GM23338 (cell line): Measurements from ENCODE around the gene USH1G. TPM values are rescaled to one million over a fixed set of nuclear protein-coding genes. Genes with fewer than 3 reads are reported as not detected.

ENCODE experiments used
- ATAC-seq: fragments of 200-7000 bp; cut with Tn5 transposase; 3 replicates; pipeline ENCODE4 v1.9.1; 2020
- DNase-seq: peaks from one replicate; pipeline ENCODE4 v3.0.0-alpha.2; 2015; ENCODE audit warnings: low spot score
- H2AFZ ChIP-seq: fragments of 200-600 bp; sonication (generic); 2 replicates; pipeline ENCODE4 v1.8.0; 2016; ENCODE audit warnings: antibody characterized with exemption, mild to moderate bottlenecking, moderate library complexity
- H3F3A ChIP-seq: fragments of 200-600 bp; sonication (generic); replicated peaks from 2 replicates; pipeline ENCODE4 v1.8.0; 2017; ENCODE audit warnings: antibody characterized with exemption, mixed run types, low read depth
- H3K27ac ChIP-seq: fragments of 200-600 bp; sonication (generic); 2 replicates; pipeline ENCODE4 v1.6.1; 2016; ENCODE audit warnings: low read depth
- H3K27me3 ChIP-seq: fragments of 200-600 bp; sonication (generic); 2 replicates; pipeline ENCODE4 v1.8.0; 2016; ENCODE audit warnings: mild to moderate bottlenecking, mixed run types, moderate library complexity; ENCODE audit not compliant: insufficient read depth
- H3K36me3 ChIP-seq: fragments of 200-600 bp; sonication (generic); 2 replicates; pipeline ENCODE4 v1.8.0; 2016; ENCODE audit warnings: mild to moderate bottlenecking; ENCODE audit not compliant: insufficient read depth
- H3K4me1 ChIP-seq: fragments of 200-600 bp; sonication (generic); 2 replicates; pipeline ENCODE4 v1.8.0; 2016; ENCODE audit warnings: mild to moderate bottlenecking, moderate library complexity; ENCODE audit not compliant: insufficient read depth
- H3K4me2 ChIP-seq: fragments of 200-600 bp; sonication (generic); 2 replicates; pipeline ENCODE4 v1.7.1; 2017; ENCODE audit warnings: mixed run types
- H3K4me3 ChIP-seq: fragments of 200-600 bp; sonication (generic); 2 replicates; pipeline ENCODE4 v1.6.1; 2016; ENCODE audit warnings: mixed run types
- H3K79me2 ChIP-seq: fragments of 200-600 bp; sonication (generic); replicated peaks from 2 replicates; pipeline ENCODE4 v1.8.0; 2017; ENCODE audit warnings: mild to moderate bottlenecking; ENCODE audit not compliant: insufficient read depth
- H3K9me2 ChIP-seq: fragments of 200-600 bp; sonication (generic); 2 replicates; pipeline ENCODE4 v1.8.0; 2017; ENCODE audit not compliant: insufficient read depth
- H4K20me1 ChIP-seq: fragments of 200-600 bp; sonication (generic); replicated peaks from 2 replicates; pipeline ENCODE4 v1.8.0; 2017; ENCODE audit warnings: mild to moderate bottlenecking; ENCODE audit not compliant: insufficient read depth
- H3K27ac Mint-ChIP-seq: 2 replicates; pipeline ENCODE4 v1.8.0; 2020; ENCODE audit warnings: inconsistent platforms, mild to moderate bottlenecking, moderate library complexity, mixed read lengths
- H3K27me3 Mint-ChIP-seq: 3 replicates; pipeline ENCODE4 v1.8.0; 2022; ENCODE audit warnings: low read depth, mild to moderate bottlenecking, moderate library complexity, mixed read lengths, inconsistent platforms; ENCODE audit not compliant: insufficient read depth, poor library complexity
- H3K36me3 Mint-ChIP-seq: 3 replicates; pipeline ENCODE4 v1.8.0; 2021; ENCODE audit warnings: low read depth, mild to moderate bottlenecking, inconsistent platforms, moderate library complexity, mixed read lengths
- H3K4me1 Mint-ChIP-seq: 3 replicates; pipeline ENCODE4 v1.8.0; 2020; ENCODE audit warnings: mild to moderate bottlenecking, inconsistent platforms, mixed read lengths
- H3K4me3 Mint-ChIP-seq: 3 replicates; pipeline ENCODE4 v1.8.0; 2021; ENCODE audit warnings: moderate library complexity, mild to moderate bottlenecking, inconsistent platforms, mixed read lengths
- H3K9me3 Mint-ChIP-seq: 3 replicates; pipeline ENCODE4 v1.8.0; 2020; ENCODE audit warnings: moderate library complexity, mild to moderate bottlenecking, inconsistent platforms, mixed read lengths
- CREB1 ChIP-seq: fragments of 250-450 bp; sonication (Bioruptor Pico); IDR thresholded peaks from 2 replicates; pipeline ENCODE4 v1.5.0; 2020; ENCODE audit warnings: low read depth, mild to moderate bottlenecking, moderate library complexity
- CTCF ChIP-seq, 2 experiments: fragments of 200-600 bp in 1 of 2; sonication (generic) in 1 of 2; conservative IDR thresholded peaks; 2 replicates each; pipeline versions ENCODE4 v1.5.1 to v1.6.1; 2016 to 2017; ENCODE audit warnings: antibody characterized with exemption in 2 of 2, low read depth in 2 of 2, mild to moderate bottlenecking in 2 of 2, moderate library complexity in 1 of 2
- ETS1 ChIP-seq: IDR thresholded peaks from 2 replicates; pipeline ENCODE4 v1.6.1; 2016; ENCODE audit warnings: antibody characterized with exemption
- EZH2 ChIP-seq: fragments of 200-600 bp; sonication (generic); IDR thresholded peaks from one replicate; pipeline ENCODE4 v1.8.0; 2017; ENCODE audit warnings: antibody characterized with exemption, mild to moderate bottlenecking, low read depth; ENCODE audit not compliant: unreplicated experiment
- EZH2phosphoT487 ChIP-seq: fragments of 200-600 bp; sonication (generic); IDR thresholded peaks from one replicate; pipeline ENCODE4 v1.8.1; 2018; ENCODE audit warnings: antibody characterized with exemption; ENCODE audit not compliant: unreplicated experiment
- JUNB ChIP-seq: IDR thresholded peaks from one replicate; pipeline ENCODE4 v1.6.1; 2016; ENCODE audit warnings: antibody characterized with exemption; ENCODE audit not compliant: unreplicated experiment
- NANOG ChIP-seq: IDR thresholded peaks from 2 replicates; pipeline ENCODE4 v1.6.1; 2016; ENCODE audit warnings: antibody characterized with exemption, borderline replicate concordance
- POLR2AphosphoS5 ChIP-seq: IDR thresholded peaks from 2 replicates; pipeline ENCODE4 v1.6.1; 2016; ENCODE audit warnings: antibody characterized with exemption, low read depth
- STAT1 ChIP-seq: IDR thresholded peaks from one replicate; pipeline ENCODE4 v1.6.1; 2016; ENCODE audit warnings: antibody characterized with exemption; ENCODE audit not compliant: unreplicated experiment
- ZNF114 ChIP-seq: fragments of 250-450 bp; sonication (Bioruptor Pico); IDR thresholded peaks from 2 replicates; pipeline ENCODE4 v1.5.0; 2020; ENCODE audit warnings: mild to moderate bottlenecking, moderate library complexity
- ZNF331 ChIP-seq: fragments of 250-450 bp; sonication (Bioruptor Pico); IDR thresholded peaks from 2 replicates; pipeline ENCODE4 v1.5.0; 2020; ENCODE audit warnings: low read depth, mild to moderate bottlenecking, moderate library complexity
- polyA plus RNA-seq: library from polyadenylated mRNA; unstranded; fragments of >200 nt; fragmentation: Nextera tagmentation; extraction: Ambion mirVana; gene quantifications from 2 replicates; pipeline ENCODE4 v1.2.1, GENCODE V29; 2016
- total RNA-seq: library from RNA; depleted of rRNA; stranded (reverse); fragments of >200 nt; shearing (Covaris generic); gene quantifications from 2 replicates; pipeline ENCODE4 v1.2.3, GENCODE V29; 2014
- TF ChIP-seq, protein P1 (sequence below): fragments of 250-450 bp; sonication (Bioruptor Pico); IDR thresholded peaks from 2 replicates; pipeline ENCODE4 v1.5.0; 2020; ENCODE audit warnings: mild to moderate bottlenecking, moderate library complexity
- TF ChIP-seq, protein P2 (sequence below): IDR thresholded peaks from one replicate; pipeline ENCODE4 v1.6.1; 2018; ENCODE audit warnings: antibody characterized with exemption; ENCODE audit not compliant: unreplicated experiment

The USH1G gene
- total and polyA plus RNA-seq, 2 experiments from 2014 or later: 0.34 to 1.7 TPM

DNA sequence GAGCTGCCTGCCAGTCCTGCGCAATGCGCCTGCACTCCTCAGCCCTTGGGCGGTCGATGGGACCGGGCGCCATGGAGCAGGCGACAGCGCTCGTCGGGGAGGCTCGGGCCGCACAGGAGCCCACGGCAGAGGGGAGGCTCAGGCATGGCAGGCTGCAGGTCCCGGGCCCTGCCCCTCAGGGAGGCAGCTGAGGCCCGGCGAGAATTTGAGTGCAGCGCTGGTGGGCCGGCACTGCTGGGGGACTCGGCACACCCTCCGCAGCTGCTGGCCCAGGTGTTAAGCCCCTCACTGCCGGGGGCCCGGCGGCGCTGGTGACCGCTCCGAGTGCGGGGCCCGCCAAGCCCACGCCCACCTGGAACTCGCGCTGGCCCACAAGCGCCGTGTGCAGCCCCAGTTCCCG is 16.0 kb downstream of the USH1G start:
- H3K27me3 ChIP-seq: no peaks in the 10 kb centered on the region
- TF ChIP-seq STAT1 (no peak), NANOG (no peak), ZNF331 (CRISPR knock-in tag) (no peak), POLR2AphosphoS5 (no peak), CREB1 (CRISPR knock-in tag) (no peak), ETS1 (no peak), ZNF114 (CRISPR knock-in tag) (no peak), CTCF (conservative IDR thresholded peaks at IDR 0.05; ENCODE audit: low read depth in 2 of 2) (no peak), EZH2 (no peak), JUNB (no peak), EZH2phosphoT487 (no peak)
- TF ChIP-seq, protein P1, sequence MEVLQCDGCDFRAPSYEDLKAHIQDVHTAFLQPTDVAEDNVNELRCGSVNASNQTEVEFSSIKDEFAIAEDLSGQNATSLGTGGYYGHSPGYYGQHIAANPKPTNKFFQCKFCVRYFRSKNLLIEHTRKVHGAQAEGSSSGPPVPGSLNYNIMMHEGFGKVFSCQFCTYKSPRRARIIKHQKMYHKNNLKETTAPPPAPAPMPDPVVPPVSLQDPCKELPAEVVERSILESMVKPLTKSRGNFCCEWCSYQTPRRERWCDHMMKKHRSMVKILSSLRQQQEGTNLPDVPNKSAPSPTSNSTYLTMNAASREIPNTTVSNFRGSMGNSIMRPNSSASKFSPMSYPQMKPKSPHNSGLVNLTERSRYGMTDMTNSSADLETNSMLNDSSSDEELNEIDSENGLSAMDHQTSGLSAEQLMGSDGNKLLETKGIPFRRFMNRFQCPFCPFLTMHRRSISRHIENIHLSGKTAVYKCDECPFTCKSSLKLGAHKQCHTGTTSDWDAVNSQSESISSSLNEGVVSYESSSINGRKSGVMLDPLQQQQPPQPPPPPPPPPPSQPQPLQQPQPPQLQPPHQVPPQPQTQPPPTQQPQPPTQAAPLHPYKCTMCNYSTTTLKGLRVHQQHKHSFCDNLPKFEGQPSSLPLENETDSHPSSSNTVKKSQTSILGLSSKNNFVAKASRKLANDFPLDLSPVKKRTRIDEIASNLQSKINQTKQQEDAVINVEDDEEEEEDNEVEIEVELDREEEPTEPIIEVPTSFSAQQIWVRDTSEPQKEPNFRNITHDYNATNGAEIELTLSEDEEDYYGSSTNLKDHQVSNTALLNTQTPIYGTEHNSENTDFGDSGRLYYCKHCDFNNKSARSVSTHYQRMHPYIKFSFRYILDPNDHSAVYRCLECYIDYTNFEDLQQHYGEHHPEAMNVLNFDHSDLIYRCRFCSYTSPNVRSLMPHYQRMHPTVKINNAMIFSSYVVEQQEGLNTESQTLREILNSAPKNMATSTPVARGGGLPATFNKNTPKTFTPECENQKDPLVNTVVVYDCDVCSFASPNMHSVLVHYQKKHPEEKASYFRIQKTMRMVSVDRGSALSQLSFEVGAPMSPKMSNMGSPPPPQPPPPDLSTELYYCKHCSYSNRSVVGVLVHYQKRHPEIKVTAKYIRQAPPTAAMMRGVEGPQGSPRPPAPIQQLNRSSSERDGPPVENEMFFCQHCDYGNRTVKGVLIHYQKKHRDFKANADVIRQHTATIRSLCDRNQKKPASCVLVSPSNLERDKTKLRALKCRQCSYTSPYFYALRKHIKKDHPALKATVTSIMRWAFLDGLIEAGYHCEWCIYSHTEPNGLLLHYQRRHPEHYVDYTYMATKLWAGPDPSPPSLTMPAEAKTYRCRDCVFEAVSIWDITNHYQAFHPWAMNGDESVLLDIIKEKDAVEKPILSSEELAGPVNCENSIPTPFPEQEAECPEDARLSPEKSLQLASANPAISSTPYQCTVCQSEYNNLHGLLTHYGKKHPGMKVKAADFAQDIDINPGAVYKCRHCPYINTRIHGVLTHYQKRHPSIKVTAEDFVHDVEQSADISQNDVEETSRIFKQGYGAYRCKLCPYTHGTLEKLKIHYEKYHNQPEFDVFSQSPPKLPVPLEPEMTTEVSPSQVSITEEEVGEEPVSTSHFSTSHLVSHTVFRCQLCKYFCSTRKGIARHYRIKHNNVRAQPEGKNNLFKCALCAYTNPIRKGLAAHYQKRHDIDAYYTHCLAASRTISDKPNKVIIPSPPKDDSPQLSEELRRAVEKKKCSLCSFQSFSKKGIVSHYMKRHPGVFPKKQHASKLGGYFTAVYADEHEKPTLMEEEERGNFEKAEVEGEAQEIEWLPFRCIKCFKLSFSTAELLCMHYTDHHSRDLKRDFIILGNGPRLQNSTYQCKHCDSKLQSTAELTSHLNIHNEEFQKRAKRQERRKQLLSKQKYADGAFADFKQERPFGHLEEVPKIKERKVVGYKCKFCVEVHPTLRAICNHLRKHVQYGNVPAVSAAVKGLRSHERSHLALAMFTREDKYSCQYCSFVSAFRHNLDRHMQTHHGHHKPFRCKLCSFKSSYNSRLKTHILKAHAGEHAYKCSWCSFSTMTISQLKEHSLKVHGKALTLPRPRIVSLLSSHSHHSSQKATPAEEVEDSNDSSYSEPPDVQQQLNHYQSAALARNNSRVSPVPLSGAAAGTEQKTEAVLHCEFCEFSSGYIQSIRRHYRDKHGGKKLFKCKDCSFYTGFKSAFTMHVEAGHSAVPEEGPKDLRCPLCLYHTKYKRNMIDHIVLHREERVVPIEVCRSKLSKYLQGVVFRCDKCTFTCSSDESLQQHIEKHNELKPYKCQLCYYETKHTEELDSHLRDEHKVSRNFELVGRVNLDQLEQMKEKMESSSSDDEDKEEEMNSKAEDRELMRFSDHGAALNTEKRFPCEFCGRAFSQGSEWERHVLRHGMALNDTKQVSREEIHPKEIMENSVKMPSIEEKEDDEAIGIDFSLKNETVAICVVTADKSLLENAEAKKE (CRISPR knock-in tag): no peak
- TF ChIP-seq, protein P2, sequence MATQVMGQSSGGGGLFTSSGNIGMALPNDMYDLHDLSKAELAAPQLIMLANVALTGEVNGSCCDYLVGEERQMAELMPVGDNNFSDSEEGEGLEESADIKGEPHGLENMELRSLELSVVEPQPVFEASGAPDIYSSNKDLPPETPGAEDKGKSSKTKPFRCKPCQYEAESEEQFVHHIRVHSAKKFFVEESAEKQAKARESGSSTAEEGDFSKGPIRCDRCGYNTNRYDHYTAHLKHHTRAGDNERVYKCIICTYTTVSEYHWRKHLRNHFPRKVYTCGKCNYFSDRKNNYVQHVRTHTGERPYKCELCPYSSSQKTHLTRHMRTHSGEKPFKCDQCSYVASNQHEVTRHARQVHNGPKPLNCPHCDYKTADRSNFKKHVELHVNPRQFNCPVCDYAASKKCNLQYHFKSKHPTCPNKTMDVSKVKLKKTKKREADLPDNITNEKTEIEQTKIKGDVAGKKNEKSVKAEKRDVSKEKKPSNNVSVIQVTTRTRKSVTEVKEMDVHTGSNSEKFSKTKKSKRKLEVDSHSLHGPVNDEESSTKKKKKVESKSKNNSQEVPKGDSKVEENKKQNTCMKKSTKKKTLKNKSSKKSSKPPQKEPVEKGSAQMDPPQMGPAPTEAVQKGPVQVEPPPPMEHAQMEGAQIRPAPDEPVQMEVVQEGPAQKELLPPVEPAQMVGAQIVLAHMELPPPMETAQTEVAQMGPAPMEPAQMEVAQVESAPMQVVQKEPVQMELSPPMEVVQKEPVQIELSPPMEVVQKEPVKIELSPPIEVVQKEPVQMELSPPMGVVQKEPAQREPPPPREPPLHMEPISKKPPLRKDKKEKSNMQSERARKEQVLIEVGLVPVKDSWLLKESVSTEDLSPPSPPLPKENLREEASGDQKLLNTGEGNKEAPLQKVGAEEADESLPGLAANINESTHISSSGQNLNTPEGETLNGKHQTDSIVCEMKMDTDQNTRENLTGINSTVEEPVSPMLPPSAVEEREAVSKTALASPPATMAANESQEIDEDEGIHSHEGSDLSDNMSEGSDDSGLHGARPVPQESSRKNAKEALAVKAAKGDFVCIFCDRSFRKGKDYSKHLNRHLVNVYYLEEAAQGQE: no peak
- Mint-ChIP-seq H3K36me3 (peaks cover 3% of the 10 kb centered on the region; the same call in 1 of the 3 replicates), H3K4me3 (no peak overlapping the region), H3K27ac (no peak overlapping the region), H3K27me3 (peaks cover 11% of the 10 kb centered on the region), H3K4me1 (peaks cover 40% of the 10 kb centered on the region), H3K9me3 (peaks cover 5% of the 10 kb centered on the region; the same call in 2 of the 3 replicates)
- H3K4me1 ChIP-seq: peaks cover 31% of the 10 kb centered on the region
- H2AFZ ChIP-seq: no peak overlapping the region
- no peaks in the 10 kb centered on the region for H3K9me2 ChIP-seq
- ATAC-seq: no peak
- no peak for DNase-seq
- no peaks in the 10 kb centered on the region for H3K79me2 ChIP-seq
- H3K4me3 ChIP-seq: no peak overlapping the region
- no peak overlapping the region for H3K4me2 ChIP-seq
- 0 out of 2 replicates have a peak, but pooled peaks cover 5% of the 10 kb centered on the region for H3F3A ChIP-seq
- H3K36me3 ChIP-seq: no peaks in the 10 kb centered on the region
- no peak overlapping the region for H3K27ac ChIP-seq
- H4K20me1 ChIP-seq: no peaks in the 10 kb centered on the region
